ENCODE data around the gene TECPR2. TPM values are rescaled to one million over a fixed set of nuclear protein-coding genes. Genes with fewer than 3 reads are reported as not detected.

The TECPR2 gene
- total and polyA plus RNA-seq, 2 of the 13 experiments (the other 11 are each of a cell fraction or from before 2014, with no cell fraction given) = 3.5 to 5.7 TPM

DNA sequence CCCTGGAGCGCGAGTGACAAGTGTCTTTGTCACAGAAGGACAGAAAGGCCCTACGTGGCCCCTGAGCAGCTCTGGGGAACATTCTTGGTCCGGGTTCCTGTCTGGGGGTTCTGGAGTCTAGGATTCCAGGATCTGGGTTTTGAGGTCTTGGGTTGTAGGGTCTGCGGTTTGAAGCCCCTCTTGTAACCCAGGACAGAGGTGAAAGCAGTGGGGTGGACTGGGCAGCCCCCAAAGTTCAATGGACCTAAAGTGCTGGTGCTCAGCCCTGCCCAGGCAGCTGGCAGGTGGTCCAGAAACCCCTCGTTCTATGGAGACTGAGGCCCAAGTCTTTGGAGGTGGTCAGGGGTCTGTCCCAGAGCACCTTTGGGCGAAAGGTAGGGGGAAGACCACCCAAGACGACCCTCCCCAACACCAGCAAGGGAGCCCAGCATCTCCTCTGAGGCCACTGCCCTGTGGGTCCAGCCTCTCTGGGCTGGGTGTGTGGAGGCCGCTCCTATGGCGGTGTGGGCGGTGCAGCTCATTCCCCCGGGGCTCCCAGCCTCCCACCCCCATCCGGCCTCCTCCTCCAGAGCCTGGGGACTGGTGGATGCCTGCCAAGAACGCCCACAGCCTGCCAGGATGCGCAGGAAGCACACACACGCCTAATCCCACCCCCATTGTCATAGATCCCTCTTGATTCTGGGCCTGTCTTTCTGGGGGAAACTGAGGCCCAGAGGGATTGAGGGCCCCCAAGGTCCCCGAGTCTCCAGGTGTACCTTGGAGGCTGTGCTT lies 177.0 kb downstream of the TECPR2 start (continued):
- TF ChIP-seq HNF4G (IDR thresholded peaks at IDR 0.05; ENCODE audit: borderline replicate concordance, low read depth, low read length) (no peak), HNF4G (CRISPR knock-in tag; IDR thresholded peaks at IDR 0.05; ENCODE audit: borderline replicate concordance, low read depth) (no peak), NFYB (CRISPR knock-in tag; IDR thresholded peaks at IDR 0.05) (no peak), TCF12 (IDR thresholded peaks at IDR 0.05) (no peak), TCF12 (CRISPR knock-in tag; IDR thresholded peaks at IDR 0.05) (no peak; the same call in 1 of the 2 replicates), ZNF136 (CRISPR knock-in tag; IDR thresholded peaks at IDR 0.05; ENCODE audit: low read depth) (0 out of 2 replicates have a peak, but pooled peaks have one; percentile 17), ZNF605 (CRISPR knock-in tag; IDR thresholded peaks at IDR 0.05) (peak; percentile 33; the same call in 1 of the 2 replicates), YY1 (IDR thresholded peaks at IDR 0.05; ENCODE audit: insufficient read depth, insufficient replicate concordance, low read depth, low read length) (peak; percentile 63), ZNF672 (CRISPR knock-in tag; IDR thresholded peaks at IDR 0.05) (no peak), KIAA2018 (CRISPR knock-in tag; IDR thresholded peaks at IDR 0.05; ENCODE audit: borderline replicate concordance) (no peak), DNMT1 (CRISPR knock-in tag; IDR thresholded peaks at IDR 0.05) (no peak; the same call in 1 of the 2 replicates), CHD4 (IDR thresholded peaks at IDR 0.05; ENCODE audit: borderline replicate concordance, low read length) (no peak), TFDP2 (CRISPR knock-in tag; IDR thresholded peaks at IDR 0.05) (no peak), ZNF782 (CRISPR knock-in tag; IDR thresholded peaks at IDR 0.05; ENCODE audit: borderline replicate concordance) (no peak), ZNF570 (CRISPR knock-in tag; IDR thresholded peaks at IDR 0.05; ENCODE audit: borderline replicate concordance) (no peak), HHEX (CRISPR knock-in tag; IDR thresholded peaks at IDR 0.05) (no peak), ZNF737 (CRISPR knock-in tag; IDR thresholded peaks at IDR 0.05; ENCODE audit: borderline replicate concordance) (no peak), HNRNPUL1 (IDR thresholded peaks at IDR 0.05; ENCODE audit: low read depth, low read length) (no peak)
- TF ChIP-seq, protein P1, sequence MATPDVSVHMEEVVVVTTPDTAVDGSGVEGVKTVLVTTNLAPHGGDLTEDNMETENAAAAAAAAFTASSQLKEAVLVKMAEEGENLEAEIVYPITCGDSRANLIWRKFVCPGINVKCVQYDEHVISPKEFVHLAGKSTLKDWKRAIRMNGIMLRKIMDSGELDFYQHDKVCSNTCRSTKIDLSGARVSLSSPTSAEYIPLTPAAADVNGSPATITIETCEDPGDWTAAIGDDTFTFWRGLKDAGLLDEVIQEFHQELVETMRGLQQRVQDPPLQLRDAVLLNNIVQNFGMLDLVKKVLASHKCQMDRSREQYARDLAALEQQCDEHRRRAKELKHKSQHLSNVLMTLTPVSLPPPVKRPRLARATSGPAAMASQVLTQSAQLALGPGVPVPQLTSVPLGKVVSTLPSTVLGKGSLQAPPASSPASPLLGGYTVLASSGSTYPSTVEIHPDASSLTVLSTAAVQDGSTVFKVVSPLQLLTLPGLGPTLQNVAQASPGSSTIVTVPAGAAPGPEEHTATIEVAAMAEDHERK (CRISPR knock-in tag; IDR thresholded peaks at IDR 0.05; ENCODE audit: low read depth) = no peak
